Suprapubic skin (tissue), 4 donors: ENCODE data around the gene CLDN11. TPM values are rescaled to one million over a fixed set of nuclear protein-coding genes. Genes with fewer than 3 reads are reported as not detected.

Experiments
- DNase-seq, 2 donors: peaks; one replicate each; pipeline ENCODE4 v3.0.0-alpha.2; 2019; ENCODE audit warnings: low spot score in 2 of 2
- H3K27ac ChIP-seq: fragments of 200-600 bp; sonication (generic); one replicate; pipeline ENCODE4 v1.5.1; 2019
- H3K27me3 ChIP-seq: fragments of 200-600 bp; sonication (generic); one replicate; pipeline ENCODE4 v1.5.1; 2019
- H3K36me3 ChIP-seq: fragments of 200-600 bp; sonication (generic); one replicate; pipeline ENCODE4 v1.5.1; 2019
- H3K4me1 ChIP-seq: fragments of 200-600 bp; sonication (generic); one replicate; pipeline ENCODE4 v1.5.1; 2019
- H3K4me3 ChIP-seq: fragments of 200-600 bp; sonication (generic); one replicate; pipeline ENCODE4 v1.5.1; 2019; ENCODE audit warnings: mild to moderate bottlenecking
- H3K9me3 ChIP-seq: fragments of 200-600 bp; sonication (generic); one replicate; pipeline ENCODE4 v1.5.1; 2019
- CTCF ChIP-seq, 2 donors: fragments of 200-600 bp in 1 of 2; fragments of 450-650 bp in 1 of 2; sonication (generic) in 1 of 2; IDR thresholded peaks; one replicate each; pipeline ENCODE4 v1.5.1; 2016 to 2019; ENCODE audit warnings: antibody characterized with exemption in 2 of 2, mild to moderate bottlenecking in 1 of 2, moderate library complexity in 1 of 2
- EP300 ChIP-seq: sonication (generic); formaldehyde crosslinking; IDR thresholded peaks from one replicate; pipeline ENCODE4 v1.6.1; 2017; ENCODE audit warnings: antibody characterized with exemption
- POLR2A ChIP-seq, 2 donors: fragments of 450-650 bp; IDR thresholded peaks; one replicate each; pipeline ENCODE4 v1.6.1; 2017; ENCODE audit warnings: antibody characterized with exemption in 2 of 2, mild to moderate bottlenecking in 2 of 2, moderate library complexity in 2 of 2
- POLR2AphosphoS5 ChIP-seq, 3 donors: sonication (generic); formaldehyde crosslinking; IDR thresholded peaks; one replicate each; pipeline ENCODE4 v1.6.1; 2017; ENCODE audit warnings: antibody characterized with exemption in 3 of 3
- WGBS: methylation state at CpG from one replicate; pipeline ENCODE4 v1.1.5; 2018; 5-methylcytosine and 5-hydroxymethylcytosine counted together
- total RNA-seq, 4 donors: library from RNA; depleted of rRNA; stranded (reverse); fragments of >200 nt; gene quantifications; one replicate each; pipeline ENCODE4 v1.1.0, GENCODE V29; 2016

Gene CLDN11
- total RNA-seq, 4 donors from 2014 or later = 2.1 to 6.4 (median 3.6) TPM

GRCh38 chr3:170475092-170475685 is 56.5 kb downstream of the CLDN11 start:
- DNase-seq = no peak
- no peak for TF ChIP-seq EP300
- TF ChIP-seq CTCF (IDR thresholded peaks at IDR 0.05) = no peak
- TF ChIP-seq POLR2AphosphoS5 (IDR thresholded peaks at IDR 0.05) = no peak
- TF ChIP-seq POLR2A (IDR thresholded peaks at IDR 0.05) = no peak
- H3K4me3 ChIP-seq = no peak overlapping the region
- H3K4me1 ChIP-seq = no peaks in the 10 kb centered on the region
- WGBS = 54% methylated on average over 3 of the region's 3 CpGs
- H3K9me3 ChIP-seq = no peaks in the 10 kb centered on the region
- H3K27ac ChIP-seq = no peak overlapping the region
- H3K36me3 ChIP-seq = no peaks in the 10 kb centered on the region
- H3K27me3 ChIP-seq = no peaks in the 10 kb centered on the region

GRCh38 chr3:170476291-170476690 is 57.6 kb downstream of the CLDN11 start:
- Histone ChIP-seq H3K4me3 (no peak overlapping the region), H3K4me1 (no peaks in the 10 kb centered on the region), H3K9me3 (no peaks in the 10 kb centered on the region), H3K27ac (no peak overlapping the region), H3K36me3 (no peaks in the 10 kb centered on the region), H3K27me3 (no peaks in the 10 kb centered on the region)
- 73% methylated on average over 6 of the region's 6 CpGs for WGBS
- TF ChIP-seq POLR2A (IDR thresholded peaks at IDR 0.05) (no peak), POLR2AphosphoS5 (IDR thresholded peaks at IDR 0.05) (no peak), EP300 (no peak), CTCF (IDR thresholded peaks at IDR 0.05) (no peak)
- no peak for DNase-seq

DNA sequence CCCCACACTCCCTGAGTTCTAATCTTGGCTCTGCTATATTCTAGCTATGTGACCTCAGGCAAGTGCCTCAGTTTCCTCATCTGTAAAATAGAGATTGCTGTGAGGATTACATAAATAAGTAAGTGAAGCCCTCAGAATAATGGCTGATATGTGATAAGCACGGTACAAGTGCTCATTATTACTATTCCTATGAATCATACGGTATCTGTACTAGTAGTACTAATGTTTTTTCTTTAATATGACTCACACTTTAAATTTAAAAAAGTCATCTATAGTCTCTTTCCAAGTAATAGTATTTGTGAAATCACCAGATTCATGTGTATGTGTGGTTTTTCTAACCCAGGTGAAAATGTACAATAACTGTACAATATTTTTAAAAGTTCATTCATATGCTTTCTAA is 58.7 kb downstream of the CLDN11 start:
- Histone ChIP-seq H3K27me3 (no peaks in the 10 kb centered on the region), H3K27ac (no peak overlapping the region), H3K4me3 (no peak overlapping the region), H3K9me3 (no peaks in the 10 kb centered on the region), H3K36me3 (no peaks in the 10 kb centered on the region), H3K4me1 (no peaks in the 10 kb centered on the region)
- TF ChIP-seq POLR2AphosphoS5 (IDR thresholded peaks at IDR 0.05) = no peak
- TF ChIP-seq POLR2A (IDR thresholded peaks at IDR 0.05) = no peak
- no peak for TF ChIP-seq EP300
- no peak for TF ChIP-seq CTCF (IDR thresholded peaks at IDR 0.05)
- 80% methylated on average over 2 of the region's 2 CpGs for WGBS
- DNase-seq = no peak

DNA sequence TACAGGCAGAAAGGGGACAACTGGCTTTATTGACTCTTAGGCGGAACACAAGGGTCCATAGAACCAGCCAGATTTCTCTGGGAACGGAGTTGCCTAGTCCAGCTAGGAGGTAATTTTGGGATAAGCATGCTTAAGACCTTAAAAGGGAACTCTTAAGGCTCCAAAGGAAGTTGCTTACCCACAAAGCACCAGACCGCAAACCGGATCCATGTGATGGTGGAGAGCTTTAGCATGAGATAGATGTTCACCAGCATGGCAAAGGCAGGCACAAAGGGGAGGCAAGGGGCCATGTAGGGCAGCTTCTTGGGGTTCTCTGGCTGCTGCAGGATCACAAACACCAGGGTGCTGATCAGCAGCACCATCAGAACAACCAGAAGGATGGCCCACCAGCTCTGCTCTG is 61.4 kb downstream of the CLDN11 start:
- Histone ChIP-seq H3K4me3 (no peak overlapping the region), H3K36me3 (no peaks in the 10 kb centered on the region), H3K27ac (no peak overlapping the region), H3K9me3 (no peaks in the 10 kb centered on the region), H3K4me1 (no peaks in the 10 kb centered on the region), H3K27me3 (no peaks in the 10 kb centered on the region)
- WGBS = 85% methylated on average over 4 of the region's 4 CpGs
- no peak for TF ChIP-seq POLR2A (IDR thresholded peaks at IDR 0.05)
- TF ChIP-seq CTCF (IDR thresholded peaks at IDR 0.05) = no peak
- no peak for TF ChIP-seq EP300
- TF ChIP-seq POLR2AphosphoS5 (IDR thresholded peaks at IDR 0.05) = no peak
- DNase-seq = no peak

- H3K9me3 ChIP-seq = no peaks in the 10 kb centered on the region
- H3K27me3 ChIP-seq = no peaks in the 10 kb centered on the region
- no peak for DNase-seq
- 90% methylated on average over 4 of the region's 4 CpGs for WGBS
- H3K4me1 ChIP-seq = no peaks in the 10 kb centered on the region
- no peak for TF ChIP-seq POLR2AphosphoS5 (IDR thresholded peaks at IDR 0.05)
- no peak overlapping the region for H3K27ac ChIP-seq
- no peaks in the 10 kb centered on the region for H3K36me3 ChIP-seq
- H3K4me3 ChIP-seq = no peak overlapping the region
Measured at GRCh38 chr3:170482199-170482598, 63.5 kb downstream of the CLDN11 start.
